Activated CD4-positive, CD25-positive, alpha-beta regulatory T cell treated with anti-CD3 and anti-CD28 coated beads, Interleukin-2, amount 50 U/mL, for 72 hours (primary cell): ENCODE results near the gene PLXNB1.

Experiments
- DNase-seq: peaks from one replicate; pipeline ENCODE4 v3.0.0; 2021

PLXNB1 gene

DNA sequence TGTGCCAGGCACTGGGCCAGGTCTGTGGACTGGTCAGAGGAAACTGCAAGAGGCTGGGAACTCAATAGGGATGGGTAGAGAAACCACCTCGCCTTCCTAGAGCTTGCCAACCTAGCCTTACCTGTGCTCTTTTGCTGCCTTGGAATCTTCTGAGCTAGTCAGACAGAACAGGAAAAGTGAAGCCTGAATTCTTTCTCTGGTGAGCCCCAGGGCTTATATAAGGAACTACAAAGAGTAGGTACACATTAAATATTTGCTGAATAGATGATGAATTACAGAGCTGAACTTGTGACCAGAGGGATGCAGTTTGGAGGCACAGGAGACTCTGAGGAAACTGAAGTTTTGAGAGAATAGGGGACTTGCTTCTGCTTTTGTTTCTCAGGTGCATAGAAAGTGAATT is 73.5 kb downstream of the PLXNB1 start:
- no peak for DNase-seq

GRCh38 chr3:48353987-48354386 is 75.9 kb downstream of the PLXNB1 start:
- no peak for DNase-seq
